ENCODE data around the gene PDGFRB. TPM values are rescaled to one million over a fixed set of nuclear protein-coding genes. Genes with fewer than 3 reads are reported as not detected.

The PDGFRB gene
- total RNA-seq, 1 experiment from 2014 or later: 113 TPM

DNA sequence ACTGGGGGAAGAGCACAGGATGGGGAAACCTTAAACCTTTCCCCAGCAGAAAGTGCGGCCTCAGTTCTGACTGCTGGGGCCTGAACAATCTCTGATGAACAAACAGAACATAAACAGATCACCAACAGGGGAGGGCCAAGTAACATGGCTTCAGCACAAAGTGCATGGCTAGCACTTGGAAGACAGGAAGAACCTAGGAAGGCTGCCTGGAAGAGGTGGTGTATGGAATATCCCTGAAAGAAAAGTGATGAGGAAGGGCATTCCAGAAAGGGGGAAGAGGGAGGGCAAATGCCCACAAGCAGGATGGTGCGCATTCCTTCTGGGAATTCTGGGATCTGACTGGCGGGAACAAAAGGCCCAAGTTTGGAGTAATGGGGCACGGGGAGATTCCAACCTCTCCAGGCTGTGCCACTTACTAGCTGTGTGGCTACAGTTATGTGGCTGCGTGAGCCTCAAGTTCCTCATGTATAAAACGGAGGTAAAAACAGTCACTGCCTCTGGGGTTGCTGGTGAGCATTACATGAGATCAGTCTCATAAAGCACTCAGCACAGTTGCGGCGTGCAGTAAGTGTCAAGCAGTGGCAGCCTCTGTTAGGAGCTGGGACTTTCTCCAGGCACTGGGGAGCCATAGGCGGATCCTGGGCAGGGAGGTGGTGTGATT is 1.6 kb downstream of the PDGFRB start:
- Histone ChIP-seq H3K36me3 (peaks cover 43% of the 10 kb centered on the region), H3K4me1 (replicated peaks) (peaks cover 70% of the 10 kb centered on the region), H3K4me3 (peak overlapping the region; percentile 43), H3K27me3 (replicated peaks) (no peaks in the 10 kb centered on the region), H3K9me3 (replicated peaks) (no peaks in the 10 kb centered on the region), H3K27ac (peak overlapping the region; percentile 33)
- DNase-seq (ENCODE audit: low read depth in 1 of 2, low spot score in 2 of 2): peak; percentile 83 to 87

DNA sequence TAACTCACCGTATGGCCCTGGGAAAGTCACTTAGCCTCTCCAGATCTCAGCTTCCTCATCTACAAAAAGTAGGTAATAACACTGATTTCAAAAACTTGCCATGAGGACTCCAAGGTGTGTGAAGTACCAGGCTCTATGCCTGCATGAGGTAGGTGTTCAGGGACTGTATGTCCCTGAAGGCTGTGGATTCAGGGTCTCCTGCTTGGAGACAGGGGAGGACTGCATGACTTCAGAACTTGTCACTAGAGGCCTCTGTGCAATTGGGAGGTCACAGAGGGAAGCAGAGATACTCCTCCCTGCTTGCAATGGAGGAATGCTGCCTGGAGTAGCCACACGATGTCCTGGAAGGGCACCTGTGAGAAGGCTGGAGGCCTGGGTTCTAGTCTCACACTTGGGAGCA is 2.2 kb downstream of the PDGFRB start:
- Histone ChIP-seq H3K36me3 (peaks cover 49% of the 10 kb centered on the region), H3K4me3 (peak overlapping the region; percentile 43; the same call in 1 of the 2 replicates)
- no peak for DNase-seq (ENCODE audit: low read depth in 1 of 2, low spot score in 2 of 2)

GRCh38 chr5:150152636-150153462 is 2.8 kb downstream of the PDGFRB start:
- peaks cover 64% of the 10 kb centered on the region for H3K4me1 ChIP-seq (replicated peaks)
- peak; percentile 67 to 75 for DNase-seq (ENCODE audit: low read depth in 1 of 2, low spot score in 2 of 2)

More for the DNA sequence above, 2.2 kb downstream of the PDGFRB start:
- Histone ChIP-seq H3K27me3 (replicated peaks) (no peaks in the 10 kb centered on the region), H3K4me1 (replicated peaks) (peaks cover 64% of the 10 kb centered on the region), H3K27ac (no peak overlapping the region), H3K9me3 (replicated peaks) (no peaks in the 10 kb centered on the region)

GRCh38 chr5:150149618-150150017 is 6.0 kb downstream of the PDGFRB start:
- no peak for DNase-seq (ENCODE audit: low read depth in 1 of 2, low spot score in 2 of 2)
- no peaks in the 10 kb centered on the region for H3K9me3 ChIP-seq (replicated peaks)
- H3K27me3 ChIP-seq (replicated peaks): no peaks in the 10 kb centered on the region
- H3K27ac ChIP-seq: no peak overlapping the region
- H3K36me3 ChIP-seq: peaks cover 75% of the 10 kb centered on the region
- H3K4me3 ChIP-seq: no peak overlapping the region
- peaks cover 55% of the 10 kb centered on the region for H3K4me1 ChIP-seq (replicated peaks)

More at GRCh38 chr5:150152636-150153462, 2.8 kb downstream of the PDGFRB start:
- peaks cover 55% of the 10 kb centered on the region for H3K36me3 ChIP-seq
- H3K27ac ChIP-seq: no peak overlapping the region
- no peak overlapping the region for H3K4me3 ChIP-seq
- H3K9me3 ChIP-seq (replicated peaks): no peaks in the 10 kb centered on the region
- H3K27me3 ChIP-seq (replicated peaks): no peaks in the 10 kb centered on the region

DNA sequence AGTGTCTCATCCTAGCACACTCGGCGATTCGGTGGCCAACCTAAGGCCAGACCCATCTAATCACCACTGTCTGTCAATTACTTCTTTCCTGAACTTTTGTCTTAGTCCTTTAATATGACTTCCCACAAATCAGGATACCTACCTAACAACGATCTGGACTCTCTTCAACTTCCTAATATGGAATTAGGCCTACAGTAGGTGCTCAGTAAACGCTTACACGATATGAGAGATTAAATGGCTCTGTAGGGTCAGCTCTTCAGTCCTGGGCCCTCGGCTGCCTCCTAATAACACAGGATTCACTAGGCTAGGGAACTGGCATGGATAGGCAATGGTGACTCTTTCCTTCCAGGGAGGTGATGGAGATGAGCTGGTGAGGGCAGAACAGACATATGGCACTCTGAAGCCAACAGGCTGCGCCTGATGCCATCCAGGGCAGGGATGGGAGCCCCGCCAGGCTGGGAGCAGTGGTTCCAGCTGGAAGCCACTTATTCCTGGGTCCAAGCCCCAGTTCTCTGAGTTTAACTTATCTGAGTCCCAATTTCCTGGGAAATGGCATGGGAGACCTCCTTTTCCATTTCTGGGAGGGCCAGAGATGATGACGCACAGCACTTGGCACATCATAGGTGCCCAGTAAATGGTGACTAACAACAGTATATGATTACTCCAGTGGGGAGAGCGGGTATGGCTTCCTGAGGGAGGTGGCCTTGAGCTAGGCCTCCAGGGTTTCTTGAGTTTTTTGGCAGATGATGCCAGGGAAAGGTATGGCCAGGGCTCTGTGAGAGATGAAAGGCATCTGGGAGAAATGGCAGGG is 7.3 kb downstream of the PDGFRB start:
- no peak for DNase-seq (ENCODE audit: low read depth in 1 of 2, low spot score in 2 of 2)
- Histone ChIP-seq H3K4me1 (replicated peaks) (peaks cover 55% of the 10 kb centered on the region), H3K4me3 (no peak overlapping the region)

GRCh38 chr5:150147670-150148069 is 8.0 kb downstream of the PDGFRB start:
- H3K27ac ChIP-seq: no peak overlapping the region
- H3K36me3 ChIP-seq: peaks cover 69% of the 10 kb centered on the region
- peaks cover 55% of the 10 kb centered on the region for H3K4me1 ChIP-seq (replicated peaks)
- no peaks in the 10 kb centered on the region for H3K27me3 ChIP-seq (replicated peaks)
- H3K4me3 ChIP-seq: no peak overlapping the region
- no peaks in the 10 kb centered on the region for H3K9me3 ChIP-seq (replicated peaks)
- no peak for DNase-seq (ENCODE audit: low read depth in 1 of 2, low spot score in 2 of 2)

More for the DNA sequence above, 7.3 kb downstream of the PDGFRB start:
- Histone ChIP-seq H3K27ac (no peak overlapping the region), H3K36me3 (peaks cover 76% of the 10 kb centered on the region), H3K27me3 (replicated peaks) (no peaks in the 10 kb centered on the region), H3K9me3 (replicated peaks) (no peaks in the 10 kb centered on the region)

DNA sequence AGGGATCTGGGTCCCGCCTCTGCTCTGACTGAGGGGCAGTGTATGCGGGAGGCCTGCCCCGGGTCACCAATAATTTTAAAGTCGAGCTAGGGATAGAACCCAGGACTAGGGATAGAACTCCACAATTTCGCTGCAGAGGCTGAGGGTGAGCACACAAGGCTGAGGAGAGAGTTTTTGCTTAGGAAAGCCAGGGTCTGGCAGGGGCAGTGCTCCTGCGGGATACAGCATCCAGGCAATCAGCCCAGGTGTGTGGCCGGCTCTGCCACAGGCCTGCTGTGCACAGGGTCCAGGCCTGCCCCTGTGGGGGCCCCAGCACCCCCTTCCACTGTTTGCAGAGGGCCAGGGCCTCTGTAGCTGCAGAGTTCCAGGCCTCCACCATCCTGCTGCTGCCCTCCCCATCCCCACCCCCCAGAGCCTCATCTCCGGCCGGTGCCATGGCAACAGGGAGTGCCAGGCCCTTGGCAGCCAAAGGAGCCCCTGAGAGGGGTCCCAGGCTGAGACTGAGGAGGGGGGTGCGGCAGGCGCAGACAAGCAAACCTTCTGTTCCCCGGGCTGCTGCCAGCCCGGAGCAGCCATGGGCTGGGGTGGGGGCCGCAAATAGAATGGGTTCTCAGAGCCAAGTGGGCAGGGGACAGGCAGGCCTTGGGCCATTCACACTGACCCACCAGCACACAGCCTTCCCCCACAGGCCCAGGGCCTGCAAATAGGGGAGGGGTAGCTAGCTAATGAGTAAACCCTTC is 8.6 kb downstream of the PDGFRB start:
- H3K9me3 ChIP-seq (replicated peaks): no peaks in the 10 kb centered on the region
- peaks cover 55% of the 10 kb centered on the region for H3K4me1 ChIP-seq (replicated peaks)
- no peak overlapping the region for H3K4me3 ChIP-seq
- H3K36me3 ChIP-seq: peaks cover 66% of the 10 kb centered on the region
- H3K27ac ChIP-seq: no peak overlapping the region
- no peak for DNase-seq (ENCODE audit: low read depth in 1 of 2, low spot score in 2 of 2)
- no peaks in the 10 kb centered on the region for H3K27me3 ChIP-seq (replicated peaks)

DNA sequence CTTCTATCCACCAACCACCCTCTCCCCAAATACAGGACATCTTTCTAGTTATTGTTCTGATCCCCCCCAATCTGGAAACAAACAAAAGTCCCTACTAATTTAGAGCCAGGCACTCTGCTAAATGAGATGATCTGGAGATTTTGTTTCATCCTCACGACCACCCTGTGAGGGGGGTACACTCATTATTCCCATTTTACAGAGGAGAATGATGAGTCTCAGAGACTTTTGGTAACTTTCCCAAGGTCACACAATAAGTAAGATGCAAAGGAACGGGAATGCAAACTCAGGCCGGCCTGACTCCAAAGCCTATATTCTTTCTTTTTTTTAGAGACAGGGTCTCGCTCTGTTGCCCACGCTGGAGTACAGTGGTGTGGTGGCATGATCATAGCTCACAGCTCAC is 9.4 kb downstream of the PDGFRB start:
- H3K36me3 ChIP-seq: peaks cover 67% of the 10 kb centered on the region
- no peaks in the 10 kb centered on the region for H3K9me3 ChIP-seq (replicated peaks)
- no peak overlapping the region for H3K4me3 ChIP-seq
- no peak for DNase-seq (ENCODE audit: low read depth in 1 of 2, low spot score in 2 of 2)
- no peaks in the 10 kb centered on the region for H3K27me3 ChIP-seq (replicated peaks)
- no peak overlapping the region for H3K27ac ChIP-seq
- H3K4me1 ChIP-seq (replicated peaks): peaks cover 60% of the 10 kb centered on the region

- Histone ChIP-seq H3K4me1 (replicated peaks) (peaks cover 71% of the 10 kb centered on the region), H3K4me3 (no peak overlapping the region), H3K9me3 (replicated peaks) (no peaks in the 10 kb centered on the region), H3K27ac (peak overlapping the region; percentile 97), H3K36me3 (peaks cover 68% of the 10 kb centered on the region), H3K27me3 (replicated peaks) (no peaks in the 10 kb centered on the region)
- no peak for DNase-seq (ENCODE audit: low read depth in 1 of 2, low spot score in 2 of 2)
Observed at GRCh38 chr5:150144879-150145278, 10.8 kb downstream of the PDGFRB start.

- peaks cover 77% of the 10 kb centered on the region for H3K4me1 ChIP-seq (replicated peaks)
Observed at GRCh38 chr5:150144246-150144801, 11.3 kb downstream of the PDGFRB start.

DNA sequence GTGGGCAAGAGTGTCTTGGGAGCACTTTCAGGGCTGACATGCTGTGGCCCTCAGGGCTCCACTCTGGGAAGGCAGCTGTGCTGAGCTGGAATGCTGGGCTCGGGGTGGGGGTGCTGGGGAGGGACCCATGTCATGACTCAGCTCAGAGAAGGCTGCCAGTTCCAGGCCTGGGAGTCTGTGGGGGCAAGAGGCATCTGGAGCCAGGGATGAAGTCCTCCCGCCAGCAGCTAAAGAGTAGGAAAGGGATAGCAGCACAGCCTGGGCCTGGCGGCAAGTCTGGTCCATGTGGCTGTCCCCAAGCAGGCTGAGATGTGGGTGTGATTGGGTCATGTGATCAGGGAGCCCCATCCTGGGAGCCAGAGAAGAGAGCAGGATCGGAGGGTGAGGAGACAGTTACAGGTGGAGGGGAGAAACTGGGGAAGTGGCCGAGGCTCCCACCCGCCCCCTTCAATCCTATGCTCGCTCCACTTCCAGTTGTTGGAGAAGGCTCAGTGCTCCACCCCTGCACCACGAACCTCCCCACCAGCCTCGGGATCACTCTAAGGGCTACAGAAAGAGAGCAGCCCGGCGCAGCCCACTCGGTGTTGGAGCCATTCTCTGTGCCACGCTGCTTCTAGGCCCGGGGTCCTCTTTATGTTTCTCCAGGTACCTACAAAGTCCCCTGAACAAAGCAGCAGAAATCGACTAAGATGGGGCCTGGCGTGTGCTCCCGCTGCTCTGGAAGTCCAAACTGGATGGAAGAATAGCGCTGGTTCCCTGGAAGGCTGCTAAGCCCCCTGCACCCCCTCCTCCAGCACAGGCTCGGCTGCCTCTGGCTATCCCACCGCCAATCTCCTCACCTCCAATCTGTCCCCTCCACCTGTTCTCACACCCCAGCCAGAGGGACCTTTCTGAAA is 12.0 kb downstream of the PDGFRB start:
- Histone ChIP-seq H3K27me3 (replicated peaks) (no peaks in the 10 kb centered on the region), H3K27ac (peak overlapping the region; percentile 97), H3K4me3 (no peak overlapping the region), H3K9me3 (replicated peaks) (no peaks in the 10 kb centered on the region), H3K4me1 (replicated peaks) (peaks cover 84% of the 10 kb centered on the region), H3K36me3 (peaks cover 56% of the 10 kb centered on the region)
- peak; percentile 94 to 98 for DNase-seq (ENCODE audit: low read depth in 1 of 2, low spot score in 2 of 2)

More at GRCh38 chr5:150144246-150144801, 11.3 kb downstream of the PDGFRB start:
- Histone ChIP-seq H3K27me3 (replicated peaks) (no peaks in the 10 kb centered on the region), H3K27ac (peak overlapping the region; percentile 97), H3K36me3 (peaks cover 62% of the 10 kb centered on the region), H3K4me3 (no peak overlapping the region), H3K9me3 (replicated peaks) (no peaks in the 10 kb centered on the region)
- peak; percentile 69 to 79 for DNase-seq (ENCODE audit: low read depth in 1 of 2, low spot score in 2 of 2)

- H3K27me3 ChIP-seq (replicated peaks): no peaks in the 10 kb centered on the region
- H3K9me3 ChIP-seq (replicated peaks): no peaks in the 10 kb centered on the region
- no peak overlapping the region for H3K4me3 ChIP-seq
- H3K4me1 ChIP-seq (replicated peaks): peaks cover 85% of the 10 kb centered on the region
- peak overlapping the region; percentile 97 for H3K27ac ChIP-seq
- peaks cover 50% of the 10 kb centered on the region for H3K36me3 ChIP-seq
- DNase-seq (ENCODE audit: low read depth in 1 of 2, low spot score in 2 of 2): peak; percentile 90 to 95
Observed at GRCh38 chr5:150142959-150143349, 12.7 kb downstream of the PDGFRB start.

All from SJSA1 (cell line).